ENCODE data around the gene ENTREP3.

DNA sequence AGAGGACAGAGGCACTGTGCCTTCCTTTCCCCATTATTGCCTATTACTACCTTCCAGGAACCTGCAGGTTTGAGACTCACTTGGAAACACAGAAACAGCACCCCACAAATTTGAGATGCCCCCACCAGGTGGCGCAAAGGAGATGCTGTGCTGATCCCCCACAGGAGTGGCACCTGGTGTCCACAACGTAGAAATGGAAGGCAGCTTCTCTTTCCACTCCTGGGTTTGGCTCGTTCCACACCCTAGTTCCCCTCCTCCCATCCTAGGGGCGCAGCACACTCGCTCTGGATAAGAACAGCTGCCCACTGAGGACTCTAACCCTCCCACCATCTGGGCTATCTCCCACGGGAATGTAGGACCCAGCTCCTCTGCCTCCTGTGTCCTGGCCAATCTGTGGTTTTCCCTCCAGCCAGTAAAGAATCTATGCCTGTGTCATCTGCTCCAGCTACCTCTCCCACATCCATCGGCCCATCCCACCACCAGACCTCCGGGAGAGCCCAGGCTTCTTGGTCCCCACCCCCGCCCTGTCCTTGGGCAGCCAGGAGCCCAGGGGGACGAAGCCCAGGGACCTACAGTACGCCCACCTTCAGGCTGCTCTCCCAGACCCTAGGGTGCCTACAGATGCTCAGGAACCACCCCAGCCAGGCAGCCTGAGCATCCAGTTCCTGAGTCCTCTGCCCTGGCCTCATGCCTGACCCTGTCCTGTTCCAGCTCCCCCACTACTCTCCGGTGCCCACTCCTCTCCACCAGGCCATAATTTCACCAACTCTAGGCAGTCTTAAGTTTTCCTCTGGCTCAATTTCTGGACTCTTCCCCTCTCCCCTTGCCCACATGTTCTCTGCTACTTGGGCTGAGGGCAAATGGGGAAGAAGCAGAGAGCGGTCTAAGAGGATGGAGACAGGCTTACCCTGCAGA is 48.1 kb downstream of the ENTREP3 start:
- TF ChIP-seq, protein P1, sequence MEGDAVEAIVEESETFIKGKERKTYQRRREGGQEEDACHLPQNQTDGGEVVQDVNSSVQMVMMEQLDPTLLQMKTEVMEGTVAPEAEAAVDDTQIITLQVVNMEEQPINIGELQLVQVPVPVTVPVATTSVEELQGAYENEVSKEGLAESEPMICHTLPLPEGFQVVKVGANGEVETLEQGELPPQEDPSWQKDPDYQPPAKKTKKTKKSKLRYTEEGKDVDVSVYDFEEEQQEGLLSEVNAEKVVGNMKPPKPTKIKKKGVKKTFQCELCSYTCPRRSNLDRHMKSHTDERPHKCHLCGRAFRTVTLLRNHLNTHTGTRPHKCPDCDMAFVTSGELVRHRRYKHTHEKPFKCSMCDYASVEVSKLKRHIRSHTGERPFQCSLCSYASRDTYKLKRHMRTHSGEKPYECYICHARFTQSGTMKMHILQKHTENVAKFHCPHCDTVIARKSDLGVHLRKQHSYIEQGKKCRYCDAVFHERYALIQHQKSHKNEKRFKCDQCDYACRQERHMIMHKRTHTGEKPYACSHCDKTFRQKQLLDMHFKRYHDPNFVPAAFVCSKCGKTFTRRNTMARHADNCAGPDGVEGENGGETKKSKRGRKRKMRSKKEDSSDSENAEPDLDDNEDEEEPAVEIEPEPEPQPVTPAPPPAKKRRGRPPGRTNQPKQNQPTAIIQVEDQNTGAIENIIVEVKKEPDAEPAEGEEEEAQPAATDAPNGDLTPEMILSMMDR (IDR thresholded peaks at IDR 0.05) = peak; percentile 70 to 88 (median 80)
- TF ChIP-seq POLR2A (IDR thresholded peaks at IDR 0.05) = no peak

All from heart left ventricle (tissue), 13 donors.